MCF 10A (cell line): ENCODE data around the gene C1QTNF3. TPM values are rescaled to one million over a fixed set of nuclear protein-coding genes. Genes with fewer than 3 reads are reported as not detected.

Experiments
- BruUV-seq: library from RNA; stranded (reverse); fragments of 400-500 nt; replicated peaks from 2 replicates; lab custom pipeline; 2021; lab: Mats Ljungman, UMichigan
- CTCF ChIA-PET: fragments of 300-600 bp; sonication (Branson Sonifier 250); formaldehyde crosslinking; extraction: SDS; loops from one replicate; lab custom pipeline; 2021; ENCODE audit warnings: antibody characterized with exemption, inconsistent platforms; lab: Yijun Ruan, JAX
- POLR2A ChIA-PET: fragments of 300-600, 350-650 bp; sonication (Branson Sonifier 250); formaldehyde crosslinking; extraction: SDS; loops from one replicate; lab custom pipeline; 2020; ENCODE audit warnings: antibody characterized with exemption, inconsistent platforms; lab: Yijun Ruan, JAX
- DNase-seq: peaks from one replicate; pipeline ENCODE4 v3.0.0-alpha.2; 2018; ENCODE audit not compliant: unreplicated experiment
- H3K27ac Mint-ChIP-seq: one replicate; pipeline ENCODE4 v1.8.0; 2022; ENCODE audit warnings: mild to moderate bottlenecking, low read depth, mixed read lengths; ENCODE audit not compliant: unreplicated experiment
- H3K27me3 Mint-ChIP-seq: one replicate; pipeline ENCODE4 v1.8.0; 2022; ENCODE audit warnings: mixed read lengths; ENCODE audit not compliant: insufficient read depth, unreplicated experiment
- H3K36me3 Mint-ChIP-seq: one replicate; pipeline ENCODE4 v1.8.0; 2022; ENCODE audit warnings: mild to moderate bottlenecking, moderate library complexity, mixed read lengths; ENCODE audit not compliant: insufficient read depth, unreplicated experiment
- H3K4me1 Mint-ChIP-seq: one replicate; pipeline ENCODE4 v1.8.0; 2022; ENCODE audit warnings: mixed read lengths; ENCODE audit not compliant: insufficient read depth, unreplicated experiment
- H3K4me3 Mint-ChIP-seq: one replicate; pipeline ENCODE4 v1.8.0; 2022; ENCODE audit warnings: mild to moderate bottlenecking, moderate library complexity, mixed read lengths; ENCODE audit not compliant: unreplicated experiment
- H3K9me3 Mint-ChIP-seq: one replicate; pipeline ENCODE4 v1.8.0; 2022; ENCODE audit warnings: mixed read lengths; ENCODE audit not compliant: unreplicated experiment
- CTCF ChIP-seq: fragments of 200-600 bp; IDR thresholded peaks from one replicate; pipeline ENCODE4 v1.8.0; 2022; ENCODE audit warnings: antibody characterized with exemption, mild to moderate bottlenecking; ENCODE audit not compliant: unreplicated experiment
- intact Hi-C: fragments of 100-400 bp; cut with micrococcal nuclease; formaldehyde crosslinking; loops from 2 replicates; pipeline ENCODE4 v1.14.1; 2022
- total RNA-seq: library from RNA; stranded (reverse); gene quantifications from 2 replicates; pipeline ENCODE4 v1.2.3, GENCODE V29; 2022

Gene C1QTNF3
- total RNA-seq, 1 experiment from 2014 or later: 0.49 TPM

DNA sequence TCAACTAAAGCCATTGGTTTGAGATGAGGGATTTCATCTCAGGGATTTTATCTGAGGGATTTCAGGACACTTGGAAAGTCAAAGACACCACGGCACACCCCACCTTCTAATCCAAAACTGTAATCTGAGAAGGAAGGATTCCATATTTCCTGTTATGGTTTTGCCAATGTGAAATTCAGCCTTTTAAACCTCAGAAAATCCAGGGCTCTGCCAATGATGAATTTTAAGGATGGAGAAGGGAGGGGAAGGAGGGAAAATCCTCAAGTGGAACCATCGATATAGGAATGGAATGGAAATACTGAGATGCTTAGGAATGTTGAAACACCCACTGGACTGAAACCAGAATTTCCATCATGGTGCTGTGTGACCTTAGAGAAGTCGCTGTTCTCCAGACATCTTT lies 5.3 kb downstream of the C1QTNF3 start:
- intact Hi-C loops: no loop called here

GRCh38 chr5:34035756-34036155 lies 7.3 kb downstream of the C1QTNF3 start:
- no peak for TF ChIP-seq CTCF
- peaks cover 7% of the 10 kb centered on the region for H3K4me1 Mint-ChIP-seq
- ChIA-PET POLR2A (interaction anchor here (1.1 kb wide), 1 partner anchor 461 kb away, joined by 3 read pairs; no protein-coding TSS in a partner anchor), CTCF (no interaction called here)
- no TSS peak for BruUV-seq
- DNase-seq: no peak
- no peaks in the 10 kb centered on the region for H3K27me3 Mint-ChIP-seq
- H3K9me3 Mint-ChIP-seq: no peaks in the 10 kb centered on the region
- no peak overlapping the region for H3K27ac Mint-ChIP-seq
- no peaks in the 10 kb centered on the region for H3K36me3 Mint-ChIP-seq
- intact Hi-C loops: no loop called here
- H3K4me3 Mint-ChIP-seq: no peak overlapping the region

More for the DNA sequence above, 5.3 kb downstream of the C1QTNF3 start:
- no peak for TF ChIP-seq CTCF
- no peak for DNase-seq
- Mint-ChIP-seq H3K27ac (no peak overlapping the region), H3K4me3 (no peak overlapping the region), H3K36me3 (no peaks in the 10 kb centered on the region), H3K4me1 (peaks cover 7% of the 10 kb centered on the region), H3K9me3 (no peaks in the 10 kb centered on the region), H3K27me3 (no peaks in the 10 kb centered on the region)
- BruUV-seq: no TSS peak
- ChIA-PET CTCF (interaction anchor here (0.6 kb wide), 1 partner anchor 236 kb away, joined by 3 read pairs; no protein-coding TSS in a partner anchor), POLR2A (interaction anchor here (0.9 kb wide), 1 partner anchor 17 kb away, joined by 3 read pairs; no protein-coding TSS in a partner anchor)

DNA sequence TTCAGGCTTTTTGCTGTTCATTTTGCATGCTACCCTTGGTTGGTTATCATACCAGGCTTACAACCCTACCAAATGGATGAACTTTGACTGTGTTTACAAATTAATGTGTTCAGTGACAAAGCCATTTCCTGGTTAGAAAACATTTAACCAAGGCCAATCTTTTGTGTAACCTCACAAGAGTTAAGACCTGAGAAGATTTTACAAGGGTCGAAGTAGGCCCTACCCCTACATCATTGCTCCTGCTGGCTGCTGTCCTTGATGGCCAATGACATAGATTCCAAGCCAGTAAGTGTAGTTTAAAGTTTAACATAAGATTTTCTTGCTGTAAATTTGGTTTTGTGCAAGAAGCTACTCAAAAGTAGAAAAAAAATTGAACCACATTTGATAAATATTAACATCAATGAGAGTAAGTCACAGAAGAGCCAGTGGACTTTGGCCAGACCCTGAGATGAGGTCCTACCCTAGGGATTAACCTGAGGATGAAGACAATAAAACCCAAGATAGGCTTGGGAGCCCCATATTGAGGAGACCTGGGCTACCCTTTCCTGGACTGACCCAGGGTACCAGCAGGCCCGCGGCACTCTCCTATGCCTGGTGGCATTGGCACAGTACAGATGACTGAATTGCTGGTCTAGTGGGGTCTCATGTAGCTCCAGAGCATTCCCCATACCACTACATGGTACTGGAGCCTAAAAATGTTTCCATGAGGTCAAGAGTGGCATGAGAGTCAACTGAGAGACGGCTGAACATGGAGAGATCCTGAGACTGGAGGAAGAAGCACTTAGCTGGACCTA lies 8.3 kb downstream of the C1QTNF3 start:
- H3K4me3 Mint-ChIP-seq: no peak overlapping the region
- no peaks in the 10 kb centered on the region for H3K27me3 Mint-ChIP-seq
- POLR2A ChIA-PET: interaction anchor here (1.1 kb wide), 1 partner anchor 462 kb away, joined by 3 read pairs; no protein-coding TSS in a partner anchor
- no TSS peak for BruUV-seq
- CTCF ChIA-PET: no interaction called here
- no peak overlapping the region for H3K27ac Mint-ChIP-seq
- H3K36me3 Mint-ChIP-seq: no peaks in the 10 kb centered on the region
- H3K9me3 Mint-ChIP-seq: no peaks in the 10 kb centered on the region
- DNase-seq: no peak
- H3K4me1 Mint-ChIP-seq: peaks cover 7% of the 10 kb centered on the region
- intact Hi-C loops: no loop called here
- no peak for TF ChIP-seq CTCF

GRCh38 chr5:34031966-34032365 lies 11.0 kb downstream of the C1QTNF3 start:
- intact Hi-C loops: no loop called here
- no peak for TF ChIP-seq CTCF
- no peak for DNase-seq
- H3K4me3 Mint-ChIP-seq: no peak overlapping the region
- H3K27ac Mint-ChIP-seq: no peak overlapping the region
- peaks cover 2% of the 10 kb centered on the region for H3K4me1 Mint-ChIP-seq
- BruUV-seq: no TSS peak
- no peaks in the 10 kb centered on the region for H3K36me3 Mint-ChIP-seq
- H3K27me3 Mint-ChIP-seq: no peaks in the 10 kb centered on the region
- ChIA-PET CTCF (interaction anchor here (0.7 kb wide), 1 partner anchor 1002 kb away, joined by 3 read pairs; no protein-coding TSS in a partner anchor), POLR2A (interaction anchor here (0.7 to 0.8 kb wide), 2 partner anchors 23 to 602 kb away, joined by 3 to 4 read pairs; no protein-coding TSS in a partner anchor)
- H3K9me3 Mint-ChIP-seq: no peaks in the 10 kb centered on the region
